IMR-90 (cell line): ENCODE results near the gene SLC25A26. TPM values are rescaled to one million over a fixed set of nuclear protein-coding genes. Genes with fewer than 3 reads are reported as not detected.
A peak's percentile ranks its signal among the peaks of the same experiment; 100 is the strongest.

Source experiments
- ATAC-seq: fragments of 200-7000 bp; cut with Tn5 transposase; 2 replicates; pipeline ENCODE4 v1.9.1; 2020; ENCODE audit warnings: low read depth, mild to moderate bottlenecking, moderate library complexity
- BruUV-seq: library from RNA; stranded (reverse); fragments of 400-500 nt; replicated peaks from 2 replicates; lab custom pipeline; 2021; lab: Mats Ljungman, UMichigan
- CTCF ChIA-PET: fragments of 300-600 bp; formaldehyde crosslinking; extraction: SDS; loops from one replicate; lab custom pipeline; 2021; ENCODE audit warnings: antibody characterized with exemption; lab: Yijun Ruan, JAX
- POLR2A ChIA-PET: fragments of 300-600 bp; sonication (Branson Sonifier 250); formaldehyde crosslinking; loops from one replicate; lab custom pipeline; 2022; ENCODE audit warnings: antibody characterized with exemption; ENCODE audit not compliant: unreplicated experiment; lab: Charles Lee
- DNase-seq: peaks from one replicate; pipeline ENCODE4 v3.0.0; 2013
- H2AFZ ChIP-seq: replicated peaks from 2 replicates; pipeline ENCODE3; 2013; ENCODE audit warnings: low read length, mild to moderate bottlenecking; ENCODE audit not compliant: poor library complexity
- H2AK5ac ChIP-seq: 2 replicates; pipeline ENCODE4 v1.6.1; 2013; ENCODE audit warnings: low read depth, low read length, inconsistent platforms
- H2AK9ac ChIP-seq: replicated peaks from 2 replicates; pipeline ENCODE3; 2013; ENCODE audit warnings: mild to moderate bottlenecking, low read depth, low read length, moderate library complexity; ENCODE audit not compliant: poor library complexity
- H2BK120ac ChIP-seq: 2 replicates; pipeline ENCODE4 v1.6.1; 2013; ENCODE audit warnings: low read depth, low read length, inconsistent platforms
- H2BK15ac ChIP-seq: 3 replicates; pipeline ENCODE4 v1.6.1; 2013; ENCODE audit warnings: low read depth, low read length, inconsistent platforms
- H2BK20ac ChIP-seq: 2 replicates; pipeline ENCODE4 v1.6.1; 2013; ENCODE audit warnings: low read depth, mild to moderate bottlenecking, inconsistent platforms, low read length, moderate library complexity
- H2BK5ac ChIP-seq: 2 replicates; pipeline ENCODE4 v1.6.1; 2013; ENCODE audit warnings: mild to moderate bottlenecking, low read depth, low read length, inconsistent platforms; ENCODE audit not compliant: poor library complexity, severe bottlenecking
- H3K14ac ChIP-seq: replicated peaks from 2 replicates; pipeline ENCODE4 v1.6.1; 2013; ENCODE audit warnings: low read depth, low read length, inconsistent platforms
- H3K18ac ChIP-seq: 2 replicates; pipeline ENCODE4 v1.6.1; 2013; ENCODE audit warnings: low read depth, low read length, control low read depth
- H3K23ac ChIP-seq: 2 replicates; pipeline ENCODE4 v1.6.1; 2013; ENCODE audit warnings: low read depth, low read length, inconsistent platforms
- H3K27ac ChIP-seq: 2 replicates; pipeline ENCODE4 v1.5.1; 2013; ENCODE audit warnings: mild to moderate bottlenecking, control low read depth, low read length; ENCODE audit not compliant: insufficient read depth
- H3K27me3 ChIP-seq: 2 replicates; pipeline ENCODE4 v1.6.1; 2013; ENCODE audit warnings: low read length; ENCODE audit not compliant: control insufficient read depth, insufficient read depth
- H3K36me3 ChIP-seq: 2 replicates; pipeline ENCODE4 v1.6.1; 2013; ENCODE audit warnings: low read length, mixed read lengths; ENCODE audit not compliant: control insufficient read depth, insufficient read depth
- H3K4ac ChIP-seq: 2 replicates; pipeline ENCODE4 v1.6.1; 2013; ENCODE audit warnings: low read depth, low read length, inconsistent platforms
- H3K4me1 ChIP-seq: 2 replicates; pipeline ENCODE4 v1.6.1; 2013; ENCODE audit warnings: low read length, mixed read lengths; ENCODE audit not compliant: control insufficient read depth, insufficient read depth
- H3K4me2 ChIP-seq: 2 replicates; pipeline ENCODE4 v1.6.1; 2013; ENCODE audit warnings: low read depth, mild to moderate bottlenecking, control low read depth, low read length, moderate library complexity
- H3K4me3 ChIP-seq: 2 replicates; pipeline ENCODE4 v1.5.1; 2013; ENCODE audit warnings: low read depth, mild to moderate bottlenecking, control low read depth, low read length, moderate library complexity; ENCODE audit not compliant: insufficient read depth
- H3K56ac ChIP-seq: 2 replicates; pipeline ENCODE4 v1.6.1; 2013; ENCODE audit warnings: low read length, inconsistent platforms; ENCODE audit not compliant: insufficient read depth; ENCODE audit errors: extremely low read depth
- H3K79me1 ChIP-seq, 2 experiments: 2 replicates each; pipeline ENCODE4 v1.6.1; 2013; ENCODE audit warnings: low read length in 2 of 2, inconsistent platforms in 1 of 2, low read depth in 1 of 2
- H3K9ac ChIP-seq: 2 replicates; pipeline ENCODE4 v1.6.1; 2013; ENCODE audit warnings: low read depth, low read length, control low read depth
- H3K9me1 ChIP-seq: 2 replicates; pipeline ENCODE4 v1.6.1; 2013; ENCODE audit warnings: low read length, inconsistent platforms; ENCODE audit not compliant: insufficient read depth
- H3K9me3 ChIP-seq: 2 replicates; pipeline ENCODE4 v1.6.1; 2013; ENCODE audit warnings: low read length; ENCODE audit not compliant: control insufficient read depth, insufficient read depth
- H4K20me1 ChIP-seq: 2 replicates; pipeline ENCODE4 v1.6.1; 2013; ENCODE audit warnings: low read length, inconsistent platforms; ENCODE audit not compliant: insufficient read depth
- H4K5ac ChIP-seq: 2 replicates; pipeline ENCODE4 v1.6.1; 2013; ENCODE audit warnings: mild to moderate bottlenecking, low read depth, low read length, control low read depth
- H4K8ac ChIP-seq, 2 experiments: 2 replicates each; pipeline ENCODE4 v1.6.1; 2013; ENCODE audit warnings: low read depth in 2 of 2, low read length in 2 of 2, control low read depth in 1 of 2, inconsistent platforms in 1 of 2
- H4K91ac ChIP-seq: 2 replicates; pipeline ENCODE4 v1.6.1; 2013; ENCODE audit warnings: low read depth, low read length, inconsistent platforms; ENCODE audit not compliant: insufficient read depth
- CHD1 ChIP-seq: IDR thresholded peaks from 2 replicates; pipeline ENCODE4 v1.6.1; 2012; ENCODE audit warnings: low read depth, low read length, improper control_type of control experiment
- FOS ChIP-seq: fragments of 150-350 bp; IDR thresholded peaks from 2 replicates; pipeline ENCODE4 v1.6.1; 2016; ENCODE audit warnings: low read depth, low read length
- MAFK ChIP-seq: IDR thresholded peaks from 2 replicates; pipeline ENCODE4 v1.6.1; 2012; ENCODE audit warnings: low read depth, low read length, improper control_type of control experiment
- NFE2L2 ChIP-seq: fragments of 150-350 bp; IDR thresholded peaks from 2 replicates; pipeline ENCODE4 v1.6.1; 2016; ENCODE audit warnings: low read depth, mild to moderate bottlenecking, low read length
- POLR2A ChIP-seq: IDR thresholded peaks from 2 replicates; pipeline ENCODE4 v1.6.1; 2012; ENCODE audit warnings: mild to moderate bottlenecking, low read depth, low read length
- RFX5 ChIP-seq: IDR thresholded peaks from 2 replicates; pipeline ENCODE4 v1.8.0; 2012; ENCODE audit warnings: low read depth, mild to moderate bottlenecking, low read length, moderate library complexity
- WGBS, 2 experiments: methylation state at CpG; one replicate each; pipeline versions ENCODE4 v1.1.5 to v1.1.7; 2013; ENCODE audit warnings: missing lambda C conversion rate in 2 of 2; ENCODE audit not compliant: insufficient read length in 1 of 2; ENCODE audit errors: extremely low coverage in 2 of 2; 5-methylcytosine and 5-hydroxymethylcytosine counted together
- dilution Hi-C: fragments of 300-500 bp; cut with HindIII; formaldehyde crosslinking; loops from one replicate; pipeline ENCODE4 v1.14.3; 2018; ENCODE audit warnings: low sequenced_read_pairs; ENCODE audit not compliant: unreplicated experiment
- in situ Hi-C: fragments of 300-500 bp; cut with MboI; formaldehyde crosslinking; loops from 3 replicates; pipeline ENCODE4 v1.14.3; 2019; ENCODE audit warnings: low sequenced_read_pairs, inconsistent platforms, mixed read lengths
- intact Hi-C: fragments of 100-400 bp; cut with micrococcal nuclease; formaldehyde crosslinking; loops from 2 replicates; pipeline ENCODE4 v1.10.0; 2022
- polyA plus RNA-seq, 3 experiments: library from polyadenylated mRNA; depleted of rRNA; stranded (reverse); fragments of >200 nt; gene quantifications; 2 replicates each; pipeline ENCODE4 v1.2.3, GENCODE V29; 2012; ENCODE audit warnings: low replicate concordance in 1 of 3
- total RNA-seq: library from RNA; depleted of rRNA; stranded (reverse); fragments of >200 nt; gene quantifications from 2 replicates; pipeline ENCODE4 v1.2.3, GENCODE V29; 2012
- TF ChIP-seq, protein P1 (sequence below): fragments of 150-350 bp; IDR thresholded peaks from 2 replicates; pipeline ENCODE4 v1.6.1; 2016; ENCODE audit warnings: low read depth, mild to moderate bottlenecking, low read length, moderate library complexity, borderline replicate concordance

The SLC25A26 gene
- total and polyA plus RNA-seq, 2 of the 4 experiments (the other 2 are of a cell fraction) = 10.9 to 12.7 TPM

DNA sequence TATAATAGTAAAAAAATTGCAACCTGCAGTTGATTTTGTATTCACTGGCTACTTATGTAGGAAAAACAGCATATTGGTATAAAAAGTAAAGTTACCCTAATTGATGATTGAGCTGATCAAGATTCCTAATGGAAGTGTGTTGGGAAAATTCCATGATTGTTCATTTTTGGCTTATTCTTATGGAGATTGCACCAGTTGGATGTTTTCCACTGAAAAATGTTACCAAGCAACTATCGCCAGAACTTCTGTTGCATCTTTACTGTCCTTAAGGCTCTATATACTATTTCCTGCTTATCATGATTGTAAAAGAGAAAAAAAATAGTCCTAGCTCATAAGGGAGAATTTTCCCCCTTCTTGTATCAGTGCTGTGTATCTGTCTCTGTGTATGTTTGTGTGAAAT is 48.6 kb downstream of the SLC25A26 start:
- WGBS, 2 experiments = no CpG with 5 or more reads among the region's 1 CpG

More for the DNA sequence above, 48.6 kb downstream of the SLC25A26 start:
- Histone ChIP-seq H2BK15ac (no peak overlapping the region; the same call in 2 of the 3 replicates), H3K36me3 (no peaks in the 10 kb centered on the region), H2AK5ac (no peak overlapping the region), H3K14ac (no peak overlapping the region), H3K9me3 (no peaks in the 10 kb centered on the region), H2AFZ (no peak overlapping the region), H3K9ac (no peak overlapping the region), H3K9me1 (no peaks in the 10 kb centered on the region; the same call in 1 of the 2 replicates), H3K4me2 (no peak overlapping the region), H4K91ac (no peak overlapping the region), H3K56ac (no peak overlapping the region), H2BK20ac (peak overlapping the region; percentile 75; the same call in 1 of the 2 replicates), H3K4me1 (peaks cover 24% of the 10 kb centered on the region), H4K5ac (peak overlapping the region; percentile 95), H3K27me3 (no peaks in the 10 kb centered on the region), H3K18ac (peak overlapping the region; percentile 98), H3K4me3 (no peak overlapping the region), H4K8ac (no peak overlapping the region; a peak in 1 of 4 replicates), H3K27ac (peak overlapping the region; percentile 69; the same call in 1 of the 2 replicates), H3K79me1 (no peaks in the 10 kb centered on the region; a peak in 1 of 4 replicates), H2BK120ac (peak overlapping the region; percentile 75), H2AK9ac (no peak overlapping the region), H3K23ac (no peak overlapping the region), H2BK5ac (peak overlapping the region; percentile 81), H4K20me1 (no peaks in the 10 kb centered on the region), H3K4ac (no peak overlapping the region)
- dilution Hi-C loops = no loop called here
- intact Hi-C loops = no loop called here
- BruUV-seq = no TSS peak
- POLR2A ChIA-PET = no interaction called here
- ATAC-seq = no peak
- in situ Hi-C loops = no loop called here
- TF ChIP-seq MAFK = no peak
- TF ChIP-seq, protein P1, sequence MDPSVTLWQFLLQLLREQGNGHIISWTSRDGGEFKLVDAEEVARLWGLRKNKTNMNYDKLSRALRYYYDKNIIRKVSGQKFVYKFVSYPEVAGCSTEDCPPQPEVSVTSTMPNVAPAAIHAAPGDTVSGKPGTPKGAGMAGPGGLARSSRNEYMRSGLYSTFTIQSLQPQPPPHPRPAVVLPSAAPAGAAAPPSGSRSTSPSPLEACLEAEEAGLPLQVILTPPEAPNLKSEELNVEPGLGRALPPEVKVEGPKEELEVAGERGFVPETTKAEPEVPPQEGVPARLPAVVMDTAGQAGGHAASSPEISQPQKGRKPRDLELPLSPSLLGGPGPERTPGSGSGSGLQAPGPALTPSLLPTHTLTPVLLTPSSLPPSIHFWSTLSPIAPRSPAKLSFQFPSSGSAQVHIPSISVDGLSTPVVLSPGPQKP = no peak
- no peak for TF ChIP-seq NFE2L2
- TF ChIP-seq RFX5 = no peak
- TF ChIP-seq FOS = no peak
- TF ChIP-seq CHD1 = no peak
- no peak for TF ChIP-seq POLR2A
- CTCF ChIA-PET = interaction anchor here (2.2 kb wide), 1 partner anchor 553 kb away, joined by 14 read pairs; no protein-coding TSS in a partner anchor
- no peak for DNase-seq
